GM18909 (cell line): Measurements from ENCODE around the gene ERCC8.
A peak's percentile ranks its signal among the peaks of the same experiment; 100 is the strongest.
"Not testable (repeated sequence)": the region's sequence is repeated elsewhere in the genome, so short reads cannot be mapped to it uniquely, and the experiment has no call there.

Source experiments
- ATAC-seq: cut with Tn5 transposase; IDR thresholded peaks from one replicate; pipeline ENCODE4 v1.9.1; 2021; ENCODE audit warnings: mild to moderate bottlenecking; ENCODE audit not compliant: unreplicated experiment, poor library complexity

Gene ERCC8

DNA sequence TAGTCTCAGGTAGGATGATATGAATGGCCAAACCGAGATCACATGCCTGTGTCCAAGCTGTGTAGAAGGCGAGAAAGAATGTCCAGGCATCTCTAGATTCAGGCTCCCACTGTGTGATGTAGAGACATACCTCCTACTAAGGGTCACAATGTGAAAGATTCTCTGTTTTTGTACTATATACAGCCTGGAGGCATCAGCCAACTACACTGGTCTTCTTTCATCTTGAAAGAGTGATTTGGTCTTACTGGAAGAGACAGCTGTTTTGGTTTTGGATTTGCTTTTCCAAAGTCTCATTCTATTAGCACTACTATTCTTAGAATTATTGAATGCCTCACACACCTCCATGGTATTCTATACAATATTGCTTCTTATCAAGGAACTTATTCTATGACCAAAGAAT is 26.4 kb downstream of the ERCC8 start:
- no peak for ATAC-seq

DNA sequence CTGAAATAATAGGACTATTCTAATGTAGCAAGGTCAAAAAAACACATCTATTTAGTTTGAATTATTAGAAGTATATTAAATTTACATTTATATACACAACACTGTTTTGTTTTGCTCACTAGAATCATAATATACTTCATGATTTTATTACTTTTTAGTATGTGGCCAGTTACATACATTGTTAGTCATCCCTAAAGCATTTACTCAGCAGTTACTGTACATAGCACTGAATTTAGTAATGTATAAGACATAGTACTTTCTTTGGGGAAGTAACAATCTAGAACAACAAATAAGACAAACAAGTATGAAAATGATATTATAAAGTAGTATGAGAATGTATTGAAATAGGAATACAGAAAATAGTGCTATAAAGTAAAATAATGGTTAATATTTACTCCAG is 28.2 kb downstream of the ERCC8 start:
- no peak for ATAC-seq

DNA sequence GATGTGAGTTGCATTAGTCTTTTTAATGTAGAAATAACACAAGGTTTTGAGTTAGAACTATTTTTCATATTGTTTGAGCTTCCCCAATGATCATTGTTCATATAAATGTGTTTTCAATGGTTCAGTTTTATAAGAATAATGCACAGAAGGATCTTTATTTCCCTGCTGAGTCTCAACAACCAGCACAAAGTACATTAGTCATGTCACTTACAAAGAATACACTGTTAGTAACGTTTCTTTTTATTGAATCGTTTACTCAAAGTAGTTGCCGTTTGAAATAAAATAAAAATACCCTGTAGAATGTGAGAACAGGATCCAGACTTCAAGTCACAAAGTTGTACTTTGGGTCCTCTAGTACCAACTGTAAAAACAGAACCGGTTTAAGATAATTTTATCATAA is 41.5 kb downstream of the ERCC8 start:
- ATAC-seq, result no peak

DNA sequence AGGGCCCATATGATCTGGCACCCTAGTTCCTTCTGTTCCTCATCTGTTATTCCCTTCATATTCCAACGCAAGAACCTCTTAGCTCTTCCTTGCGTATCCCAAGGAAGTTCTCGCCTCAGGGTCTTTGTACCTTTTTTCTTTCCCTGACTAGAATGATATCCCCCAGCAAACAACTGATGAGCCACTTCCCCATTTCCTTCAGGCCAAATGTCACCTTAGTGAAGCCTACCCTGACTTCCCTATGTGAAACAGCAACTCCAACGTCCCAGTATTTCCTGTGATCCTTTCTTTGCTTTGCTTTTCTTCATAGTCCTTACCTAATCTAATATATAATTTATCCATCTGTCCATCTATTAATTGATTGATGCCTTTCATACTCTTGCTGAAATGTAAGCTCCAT is 47.9 kb downstream of the ERCC8 start:
- no peak for ATAC-seq

DNA sequence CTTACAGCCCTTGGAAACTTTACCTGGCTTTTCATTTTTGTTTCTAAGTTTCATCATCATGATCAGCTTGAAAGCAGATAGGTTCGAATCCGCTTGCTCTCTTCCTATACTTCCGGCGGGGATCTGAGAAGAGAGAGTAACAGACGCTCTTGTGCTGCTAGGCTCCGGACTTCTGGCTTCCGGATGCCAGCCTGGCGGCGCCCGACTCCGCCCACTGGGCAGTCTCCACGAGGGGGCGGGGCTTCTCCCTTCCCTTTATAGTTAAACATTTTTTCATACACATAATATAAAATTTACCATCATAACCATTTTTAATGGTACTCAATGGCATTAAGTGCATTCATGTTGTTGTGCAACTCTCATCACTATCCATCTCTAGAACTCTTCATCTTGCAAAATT is 51.3 kb downstream of the ERCC8 start:
- no peak for ATAC-seq

DNA sequence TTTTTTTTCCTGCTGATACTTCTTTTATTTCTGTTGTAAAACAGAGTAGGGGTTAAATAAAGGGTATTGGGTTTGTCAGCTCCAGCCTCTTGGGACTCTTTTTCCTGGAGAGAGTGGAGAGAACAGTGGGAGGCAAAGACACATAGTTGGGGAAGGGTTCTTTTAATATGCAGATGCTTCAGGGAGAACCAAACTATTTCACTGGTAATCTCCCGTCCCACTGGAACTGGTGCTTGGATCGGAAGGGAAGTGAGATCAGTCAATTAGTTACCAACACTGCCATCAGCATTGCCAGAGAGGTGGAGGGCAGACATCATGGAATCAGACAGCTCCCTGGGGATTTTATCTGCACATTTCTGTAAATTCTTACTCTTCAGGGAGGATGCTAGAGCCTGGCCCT is 53.2 kb downstream of the ERCC8 start:
- no peak for ATAC-seq

DNA sequence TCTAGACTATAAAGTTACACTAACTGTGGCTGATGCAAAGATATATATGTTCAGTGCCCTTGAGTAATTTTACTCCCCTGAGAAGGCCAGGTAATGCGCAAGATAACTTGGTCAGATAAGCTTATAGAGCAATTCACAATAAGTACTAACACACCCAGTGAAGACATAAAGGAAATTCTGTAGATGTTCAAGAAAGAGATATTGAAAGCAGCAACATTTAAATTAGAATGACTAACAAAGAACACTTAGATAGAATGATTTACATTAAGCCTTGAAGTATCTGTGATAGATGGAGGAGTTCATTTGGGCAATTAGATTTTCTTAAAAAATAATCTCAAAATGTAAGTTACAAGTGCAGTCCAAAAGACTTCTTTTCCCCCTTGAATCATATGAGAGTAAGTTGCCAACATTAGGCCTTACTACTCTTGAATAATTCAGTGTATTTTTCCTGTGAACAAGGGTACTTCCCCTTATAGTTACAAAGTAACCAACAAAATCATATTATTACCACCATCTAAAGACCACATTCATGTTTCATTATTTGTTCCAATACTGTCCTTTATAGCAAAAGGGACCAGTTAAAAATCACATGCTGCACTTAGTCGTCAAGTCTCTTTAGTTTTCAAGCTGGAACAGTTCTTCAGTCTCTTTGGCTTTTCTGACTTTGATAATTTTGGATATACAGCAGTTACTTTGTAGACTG is 56.4 kb downstream of the ERCC8 start:
- ATAC-seq, result peak; percentile 82

DNA sequence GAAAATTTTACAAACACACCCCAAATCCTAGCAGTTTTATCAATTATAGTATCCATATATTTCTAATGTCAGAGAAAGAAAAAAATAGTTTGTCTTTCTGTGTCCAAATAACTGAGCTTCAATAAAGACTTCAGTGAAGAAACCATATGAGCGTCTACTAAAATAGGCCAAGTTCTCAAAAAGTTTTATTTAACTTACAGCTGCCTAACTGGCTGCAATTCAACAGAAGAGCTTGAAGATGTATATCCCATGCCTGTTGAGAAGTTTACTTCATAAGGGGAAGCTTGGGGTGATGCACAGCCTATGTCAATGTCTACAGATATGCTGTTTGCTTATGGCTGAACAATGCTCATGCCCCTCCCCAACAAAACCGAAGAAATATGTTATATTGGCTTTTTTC is 57.1 kb downstream of the ERCC8 start:
- ATAC-seq, result no peak

DNA sequence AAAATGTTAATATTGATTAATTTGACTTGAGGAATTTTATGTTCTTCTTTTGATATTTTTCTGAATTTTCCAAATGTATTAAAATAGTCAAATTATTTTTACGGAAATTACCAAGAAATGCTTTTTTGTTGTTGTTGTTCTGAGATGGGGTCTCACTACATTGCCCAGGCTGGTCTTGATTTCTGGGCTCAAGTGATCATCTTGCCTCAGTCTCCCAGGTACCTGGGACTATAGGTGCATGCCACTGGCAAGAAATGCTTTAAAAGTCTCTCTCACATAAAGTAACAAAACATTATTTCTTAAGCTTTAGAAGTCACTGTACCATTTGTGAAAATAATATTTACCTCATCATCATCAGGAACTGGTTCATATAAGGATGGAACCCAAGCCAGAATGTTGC is 57.8 kb downstream of the ERCC8 start:
- no peak for ATAC-seq

DNA sequence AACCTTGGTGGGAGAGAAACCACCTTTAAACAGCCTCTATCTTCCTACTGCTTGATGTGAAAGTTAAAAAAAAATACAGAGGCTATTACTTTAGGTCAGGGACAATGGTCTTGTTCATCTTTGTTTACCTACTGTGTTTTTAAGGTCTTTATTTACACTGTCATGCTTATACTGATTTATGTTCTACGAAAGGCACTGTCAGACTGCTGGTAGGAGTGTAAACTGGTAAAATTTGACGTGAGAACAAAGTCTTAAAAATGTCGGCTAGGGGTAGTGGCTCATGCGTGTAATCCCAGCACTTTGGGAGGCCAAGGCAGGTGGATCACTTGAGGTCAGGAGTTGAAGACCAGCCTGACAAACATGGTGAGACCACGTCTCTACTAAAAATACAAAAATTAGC is 58.7 kb downstream of the ERCC8 start:
- no peak for ATAC-seq

DNA sequence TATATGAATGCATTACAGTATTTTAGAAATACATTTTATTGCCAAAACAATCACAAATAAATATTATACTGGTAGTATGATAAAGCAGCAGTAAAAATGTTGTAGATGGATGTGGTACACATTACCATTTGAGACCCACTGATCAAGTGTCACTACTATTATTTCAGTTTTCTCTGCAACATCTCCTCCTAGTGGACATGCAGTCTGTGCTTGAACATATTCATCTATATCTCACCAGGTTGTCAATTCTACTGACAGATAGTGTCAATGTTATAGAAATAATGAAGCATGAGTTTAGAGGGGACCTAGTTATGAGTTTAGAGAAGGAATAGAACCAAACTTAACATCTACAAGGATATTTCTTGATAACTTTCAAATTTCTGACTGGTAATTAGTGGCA is 61.6 kb downstream of the ERCC8 start:
- no peak for ATAC-seq

DNA sequence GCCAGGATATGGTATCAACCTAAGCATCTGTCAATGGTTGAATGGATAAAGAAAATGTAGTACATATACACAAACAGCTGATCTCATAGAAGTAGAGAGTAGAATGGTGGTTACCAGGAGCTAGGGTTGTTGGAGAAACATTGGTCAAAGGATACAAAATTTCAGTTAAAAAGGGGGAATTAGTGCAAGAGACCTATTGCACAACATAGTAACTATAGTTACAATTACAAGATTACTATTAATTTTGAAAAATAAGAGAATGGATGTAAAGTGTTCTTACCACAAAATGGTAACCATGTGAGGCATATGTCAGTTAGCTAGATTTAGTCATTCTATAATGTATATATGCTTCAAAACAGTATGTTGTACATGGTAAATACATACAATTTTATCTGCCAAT is 72.0 kb downstream of the ERCC8 start:
- no peak for ATAC-seq

DNA sequence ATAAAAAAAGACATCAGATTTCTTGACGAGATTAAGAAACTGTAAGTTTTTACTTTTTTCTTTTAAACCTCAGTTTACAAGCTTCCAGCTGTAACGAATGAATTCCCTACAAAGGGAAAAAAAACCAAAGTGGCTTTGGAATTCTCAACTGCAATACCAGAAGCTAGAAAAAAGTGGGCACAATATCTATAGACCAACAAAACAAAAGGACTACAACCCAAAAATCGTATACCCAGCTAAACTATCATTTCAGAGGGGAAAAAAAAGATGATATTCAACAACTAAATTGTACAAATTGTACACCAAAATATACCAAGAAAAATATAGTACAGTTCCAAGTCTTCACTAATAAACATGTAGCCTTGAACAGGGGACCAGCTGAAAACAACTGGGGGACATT is 74.0 kb downstream of the ERCC8 start:
- ATAC-seq, result no peak

DNA sequence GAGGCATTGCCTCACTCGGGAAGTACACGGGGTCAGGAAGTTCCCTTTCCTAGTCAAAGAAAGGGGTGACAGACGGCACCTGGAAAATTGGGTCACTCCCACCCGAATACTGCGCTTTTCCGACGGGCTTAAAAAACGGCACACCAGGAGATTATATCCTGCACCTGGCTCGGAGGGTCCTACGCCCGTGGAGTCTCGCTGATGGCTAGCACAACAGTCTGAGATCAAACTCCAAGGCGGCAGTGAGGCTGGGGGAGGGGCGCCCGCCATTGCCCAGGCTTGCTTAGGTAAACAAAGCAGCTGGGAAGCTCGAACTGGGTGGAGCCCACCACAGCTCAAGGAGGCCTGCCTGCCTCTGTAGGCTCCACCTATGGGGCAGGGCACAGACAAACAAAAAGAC is 84.3 kb downstream of the ERCC8 start:
- not testable (repeated sequence) for ATAC-seq

DNA sequence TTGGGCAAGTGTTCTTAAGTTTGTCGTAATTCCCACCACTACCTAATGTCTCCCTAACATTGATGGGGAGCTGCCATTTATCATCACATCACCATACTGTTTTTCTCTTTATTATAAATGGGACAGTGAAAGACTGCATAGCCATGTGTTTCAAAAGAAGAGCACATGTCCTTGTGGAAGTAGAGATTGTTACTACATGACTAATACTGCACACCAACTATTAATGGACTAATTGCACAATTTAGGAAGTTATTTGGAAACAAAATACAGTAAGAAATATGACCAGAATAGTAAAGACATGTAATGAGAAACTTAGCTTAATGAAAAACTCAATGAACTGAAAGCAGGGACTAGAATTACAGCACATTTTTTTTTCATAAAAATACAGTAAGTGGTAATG is 88.8 kb downstream of the ERCC8 start:
- ATAC-seq, result no peak

DNA sequence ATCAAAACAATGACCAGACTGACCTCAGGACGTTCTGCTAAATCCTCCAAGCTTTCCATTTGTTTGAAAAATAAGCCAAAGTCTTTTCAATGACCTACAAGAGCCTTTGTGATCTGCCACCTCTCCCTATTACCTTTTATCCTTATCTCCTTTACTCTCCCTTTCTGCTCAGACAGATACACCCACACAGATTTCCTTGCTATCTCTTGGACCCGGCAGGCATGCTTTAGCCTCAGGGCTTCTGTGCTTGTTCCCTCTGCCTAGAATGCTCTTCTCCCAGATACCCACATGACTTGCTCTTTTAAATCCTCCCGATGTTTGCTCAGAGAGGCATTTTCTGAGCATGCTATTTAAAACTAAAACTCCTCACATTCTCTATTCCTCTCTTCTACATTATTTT is 91.9 kb downstream of the ERCC8 start:
- ATAC-seq, result no peak

DNA sequence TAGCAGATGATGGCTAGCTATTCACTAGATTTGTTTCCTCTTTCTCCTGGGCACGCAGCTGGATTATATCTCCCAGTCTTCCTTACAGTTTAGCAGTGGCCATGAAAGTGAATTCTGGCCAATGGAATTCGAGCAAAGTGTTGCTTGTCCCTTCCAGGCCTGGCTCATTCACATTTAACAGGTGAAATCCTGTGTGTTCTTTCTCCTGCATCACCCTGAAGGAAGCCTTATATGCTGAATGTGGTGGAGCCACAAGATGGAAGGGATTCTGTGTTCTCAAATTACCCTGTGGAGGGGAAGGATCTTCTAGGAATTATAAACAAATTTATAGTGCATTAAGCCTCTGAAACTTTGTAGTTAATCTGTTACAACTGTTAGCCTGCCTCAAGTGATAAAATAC is 92.6 kb downstream of the ERCC8 start:
- no peak for ATAC-seq

DNA sequence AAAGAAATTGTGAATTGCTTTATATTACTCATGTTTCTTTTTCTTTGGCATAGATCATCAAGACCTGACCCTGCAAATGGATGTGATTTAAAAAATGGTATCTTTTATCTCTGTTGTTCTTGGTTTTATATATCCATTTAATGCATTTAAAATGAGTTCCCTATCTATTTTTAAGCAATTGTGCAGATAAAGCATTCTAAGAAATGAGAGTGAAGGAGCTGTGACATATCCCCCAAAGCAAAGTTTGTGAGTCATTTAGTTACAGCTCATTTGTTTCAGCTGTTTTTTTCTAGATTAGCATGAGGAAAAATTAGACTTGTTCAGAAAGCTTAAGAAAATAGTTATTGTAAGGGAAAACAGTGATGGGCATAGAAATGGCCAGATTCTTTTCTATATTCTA is 93.2 kb downstream of the ERCC8 start:
- ATAC-seq, result no peak

DNA sequence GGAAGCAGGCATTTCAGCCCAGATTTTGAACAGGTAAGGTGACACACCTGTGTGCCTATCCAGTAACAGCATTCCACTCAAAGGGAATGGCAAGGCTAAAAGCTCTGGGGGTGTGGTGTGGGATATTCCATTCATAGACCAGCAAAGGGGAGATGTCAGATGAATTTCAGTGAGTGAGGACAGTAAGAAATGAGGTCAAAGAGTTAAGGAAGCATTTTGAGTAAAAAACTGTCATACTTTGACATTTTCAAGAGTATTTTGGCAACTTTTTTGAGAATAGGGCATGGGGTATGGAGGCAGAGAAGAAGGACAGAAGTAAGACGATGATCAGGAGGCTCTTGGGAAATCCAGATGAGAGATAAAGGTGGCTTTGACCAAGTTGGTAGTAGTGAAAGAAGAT is 98.6 kb downstream of the ERCC8 start:
- no peak for ATAC-seq

DNA sequence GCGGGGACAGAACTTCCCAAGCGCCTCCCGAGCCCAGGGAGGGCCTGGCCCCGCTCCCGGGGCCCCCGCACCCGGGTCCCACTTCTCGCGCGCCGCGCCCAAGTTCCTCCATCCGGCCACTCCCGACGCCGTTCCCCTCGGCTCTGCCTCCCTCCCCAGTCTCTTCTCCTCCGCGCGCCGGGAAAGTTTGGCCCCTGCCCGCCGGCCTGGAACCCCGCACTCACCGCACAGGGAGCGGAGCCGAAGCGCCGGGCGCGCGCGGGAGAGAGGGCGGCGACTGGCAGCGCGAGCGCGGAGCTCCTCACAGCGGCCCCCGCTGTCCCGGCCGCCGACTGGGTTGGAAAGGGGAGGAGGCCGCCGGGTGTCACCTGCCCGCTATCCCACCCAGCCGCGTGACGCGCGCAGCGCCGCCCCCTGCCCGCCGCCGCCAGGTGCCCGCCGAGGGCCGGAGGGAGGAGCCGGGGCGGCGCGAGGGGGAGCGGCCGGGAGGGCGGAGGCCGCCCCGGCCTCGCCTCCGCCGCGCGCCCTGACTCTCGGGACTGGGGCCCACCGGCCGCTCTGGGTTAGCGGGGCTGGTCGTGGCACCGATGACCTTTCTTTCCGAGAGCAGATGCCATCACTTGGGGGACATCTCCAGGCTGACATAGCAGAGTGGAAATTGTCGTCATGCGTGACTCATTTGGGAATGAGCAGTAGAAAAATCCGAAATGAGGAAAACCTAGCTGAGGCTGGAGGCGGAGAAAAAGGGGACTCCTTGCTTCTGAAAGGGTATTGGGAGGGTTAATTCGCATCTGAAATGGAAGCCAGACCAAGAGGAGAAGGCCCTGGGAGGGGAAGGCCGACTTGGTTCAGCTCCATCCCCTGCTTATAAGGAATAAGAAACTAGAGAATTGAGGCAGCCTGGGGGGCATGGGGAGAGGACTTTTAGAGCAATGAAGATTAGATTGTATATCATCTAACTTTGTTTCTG is 100.6 kb downstream of the ERCC8 start, which contains the start of gene ELOVL7:
Gene ELOVL7, minus strand, starts transcription at position 334 of the 970 bp plus-strand sequence. CDS start 56,872 bp downstream, outside the sequence.
- ATAC-seq, result peak; percentile 92

DNA sequence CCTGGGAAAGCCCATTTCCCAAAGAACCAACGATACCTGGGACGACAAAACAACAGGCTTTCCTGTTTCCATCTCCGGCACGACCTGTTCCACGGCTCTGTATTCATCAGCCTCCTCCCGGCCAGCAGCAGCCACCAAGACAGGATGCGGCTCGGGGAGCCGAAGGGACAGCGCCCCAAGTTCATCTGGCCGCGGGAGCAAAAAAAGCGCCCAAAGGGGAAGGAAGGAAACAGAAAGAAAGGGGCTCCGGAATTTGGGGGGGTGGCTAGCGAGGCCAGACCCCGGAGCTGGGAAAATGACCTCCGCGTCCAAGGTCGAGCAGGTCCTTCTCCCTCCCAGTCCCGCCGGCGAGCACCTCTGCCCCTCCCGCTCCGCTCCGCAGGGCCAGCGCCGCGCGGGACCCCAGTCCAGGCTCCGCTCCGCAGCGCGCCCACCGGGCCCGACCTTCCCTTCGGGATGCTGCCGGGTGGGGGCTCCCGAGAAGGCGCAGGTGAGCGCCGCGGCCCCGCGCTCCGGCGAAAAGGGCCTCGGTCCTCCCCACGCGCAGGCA is 101.4 kb downstream of the ERCC8 start:
- ATAC-seq, result peak; percentile 33
